GM12892 (cell line): ENCODE results near the gene GDPD4.

Experiments used
- POLR2A ChIP-seq: IDR thresholded peaks from 2 replicates; pipeline ENCODE4 v1.6.1; 2011; ENCODE audit warnings: low read depth, low read length, control low read depth
- POLR2AphosphoS5 ChIP-seq: IDR thresholded peaks from 2 replicates; pipeline ENCODE4 v1.6.1; 2011; ENCODE audit warnings: low read depth, low read length, control low read depth

DNA sequence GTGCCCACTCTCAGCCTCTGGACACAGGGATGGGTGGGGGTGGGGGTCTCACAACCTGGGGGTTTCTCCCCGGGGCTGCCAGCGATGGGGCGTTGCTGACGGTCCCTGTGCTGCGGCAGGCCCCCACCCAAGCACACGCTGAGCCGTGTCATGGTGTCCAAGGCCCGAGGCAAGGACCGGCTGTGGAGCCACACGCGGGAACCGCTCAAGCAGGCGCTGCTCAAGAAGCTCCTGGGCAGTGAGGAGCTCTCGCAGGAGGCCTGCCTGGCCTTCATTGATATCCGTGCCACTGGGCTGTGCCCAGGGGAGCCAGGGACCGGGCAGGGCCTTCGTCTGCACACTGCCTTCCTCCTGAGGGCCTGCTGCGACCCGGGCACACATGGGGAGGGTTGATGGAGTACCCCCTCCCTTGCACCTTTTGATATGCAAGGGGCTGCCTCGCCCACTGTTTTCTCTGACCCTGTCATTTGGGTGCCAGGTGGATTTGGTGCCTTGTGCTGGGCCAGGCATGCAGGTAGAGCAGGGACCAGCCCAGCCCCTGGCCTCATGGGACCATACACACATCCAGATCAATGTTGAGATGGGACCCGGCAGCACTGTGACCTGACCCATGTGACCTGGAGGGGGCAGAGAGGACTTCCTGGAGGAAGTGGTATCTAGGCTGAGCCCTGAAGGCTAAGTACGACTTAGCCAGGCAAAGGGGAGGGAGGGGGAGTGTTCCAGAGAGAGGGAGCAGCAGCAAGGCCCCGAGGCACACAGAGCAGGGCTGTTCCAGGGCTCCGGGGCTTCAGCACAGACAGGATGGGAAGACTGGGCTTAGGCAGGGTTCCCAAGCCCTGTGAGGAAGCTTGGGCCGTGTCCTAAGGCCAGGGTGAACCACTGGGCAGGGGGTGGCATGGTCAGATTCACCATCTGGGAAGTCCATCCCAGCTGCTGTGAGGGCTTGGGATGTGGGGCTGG, 98.3 kb downstream of the GDPD4 start:
- TF ChIP-seq POLR2A (no peak), POLR2AphosphoS5 (no peak)
